Fibroblast of pulmonary artery (primary cell): ENCODE measurements around the gene MLLT3.

Experiments used
- DNase-seq: peaks from one replicate; pipeline ENCODE4 v3.0.0-alpha.2; 2010; ENCODE audit warnings: low read depth
- H3K4me3 ChIP-seq: replicated peaks from 2 replicates; pipeline ENCODE4 v1.5.1; 2011; ENCODE audit warnings: low read depth, mild to moderate bottlenecking, control low read depth, low read length, moderate library complexity
- CTCF ChIP-seq: IDR thresholded peaks from 2 replicates; pipeline ENCODE4 v1.5.1; 2011; ENCODE audit warnings: mild to moderate bottlenecking, control low read depth, low read length, inconsistent platforms; ENCODE audit errors: missing control alignments

The MLLT3 gene

GRCh38 chr9:20561531-20561930, 60.8 kb downstream of the MLLT3 start:
- no peak overlapping the region for H3K4me3 ChIP-seq
- no peak for DNase-seq

GRCh38 chr9:20559231-20559890, 62.9 kb downstream of the MLLT3 start:
- no peak for TF ChIP-seq CTCF
- no peak overlapping the region for H3K4me3 ChIP-seq
- no peak for DNase-seq

More at GRCh38 chr9:20561531-20561930, 60.8 kb downstream of the MLLT3 start:
- TF ChIP-seq CTCF, result no peak

- H3K4me3 ChIP-seq, result no peak overlapping the region
- no peak for TF ChIP-seq CTCF
- DNase-seq, result peak; percentile 75
Observed at GRCh38 chr9:20558566-20559016, 63.7 kb downstream of the MLLT3 start.

- no peak for TF ChIP-seq CTCF
- DNase-seq, result no peak
- H3K4me3 ChIP-seq, result no peak overlapping the region
Observed at GRCh38 chr9:20557890-20558565, 64.3 kb downstream of the MLLT3 start.

- H3K4me3 ChIP-seq, result no peak overlapping the region
- no peak for DNase-seq
- TF ChIP-seq CTCF, result no peak
Observed at GRCh38 chr9:20557285-20557684, 65.0 kb downstream of the MLLT3 start.

- H3K4me3 ChIP-seq, result no peak overlapping the region
- DNase-seq, result no peak
- no peak for TF ChIP-seq CTCF
Observed at GRCh38 chr9:20553558-20554149, 68.6 kb downstream of the MLLT3 start.
